CD14-positive monocyte (primary cell): ENCODE measurements around the gene VCX3B. TPM values are rescaled to one million over a fixed set of nuclear protein-coding genes. Genes with fewer than 3 reads are reported as not detected.
"Not testable (repeated sequence)": the region's sequence is repeated elsewhere in the genome, so short reads cannot be mapped to it uniquely, and the experiment has no call there.

ENCODE experiments used
- DNase-seq, 3 donors: peaks; one replicate each; pipeline ENCODE4 v3.0.0-alpha.2; 2011 to 2022
- H2AFZ ChIP-seq: 2 replicates; pipeline ENCODE4 v1.6.0; 2012; ENCODE audit warnings: mild to moderate bottlenecking, low read depth, low read length, inconsistent platforms; ENCODE audit not compliant: insufficient read depth, poor library complexity, severe bottlenecking
- H3K27ac ChIP-seq, 2 donors: 1 replicate in 1 of 2; 2 replicates in 1 of 2; pipeline ENCODE4 v1.5.1; 2012 to 2013; ENCODE audit warnings: low read length in 2 of 2, control low read depth in 1 of 2, inconsistent platforms in 1 of 2, low read depth in 1 of 2, mild to moderate bottlenecking in 1 of 2
- H3K27me3 ChIP-seq, 2 donors: one replicate each; pipeline versions ENCODE4 v1.6.0 to v1.6.1; 2011 to 2013; ENCODE audit warnings: low read length in 2 of 2; ENCODE audit not compliant: control insufficient read depth in 2 of 2, insufficient read depth in 2 of 2
- H3K36me3 ChIP-seq, 2 donors: replicated peaks in 1 of 2; 1 replicate in 1 of 2; 2 replicates in 1 of 2; pipeline versions ENCODE4 v1.5.1 to v1.6.1; 2012 to 2013; ENCODE audit warnings: low read length in 2 of 2, control low read depth in 1 of 2, inconsistent platforms in 1 of 2, mild to moderate bottlenecking in 1 of 2; ENCODE audit not compliant: insufficient read depth in 2 of 2, control insufficient read depth in 1 of 2
- H3K4me1 ChIP-seq, 2 donors: 1 replicate in 1 of 2; 2 replicates in 1 of 2; pipeline versions ENCODE4 v1.5.1 to v1.6.1; 2012 to 2013; ENCODE audit warnings: low read length in 2 of 2, control low read depth in 1 of 2, inconsistent platforms in 1 of 2, mild to moderate bottlenecking in 1 of 2, moderate library complexity in 1 of 2; ENCODE audit not compliant: insufficient read depth in 2 of 2, control insufficient read depth in 1 of 2
- H3K4me2 ChIP-seq: replicated peaks from 2 replicates; pipeline ENCODE3; 2012; ENCODE audit warnings: low read length, moderate library complexity, mild to moderate bottlenecking; ENCODE audit not compliant: poor library complexity, severe bottlenecking; ENCODE audit errors: extremely low read depth
- H3K4me3 ChIP-seq, 3 experiments: fragments of 200-600 bp in 1 of 3; sonication (generic) in 1 of 3; replicated peaks in 1 of 3; 1 replicate in 2 of 3; 2 replicates in 1 of 3; pipeline ENCODE4 v1.5.1; 2011 to 2013; ENCODE audit warnings: low read length in 3 of 3, mild to moderate bottlenecking in 3 of 3, control low read depth in 2 of 3, low read depth in 2 of 3, inconsistent platforms in 1 of 3, moderate library complexity in 1 of 3
- H3K79me2 ChIP-seq: 2 replicates; pipeline ENCODE4 v1.6.0; 2012; ENCODE audit warnings: mild to moderate bottlenecking, control low read depth, inconsistent platforms, low read length, moderate library complexity; ENCODE audit not compliant: insufficient read depth
- H3K9ac ChIP-seq: 2 replicates; pipeline ENCODE4 v1.6.0; 2017; ENCODE audit warnings: low read length, mild to moderate bottlenecking; ENCODE audit not compliant: insufficient read depth, poor library complexity, severe bottlenecking
- H3K9me3 ChIP-seq, 2 donors: replicated peaks in 1 of 2; 1 replicate in 1 of 2; 2 replicates in 1 of 2; pipeline versions ENCODE4 v1.5.1 to v1.6.1; 2012 to 2013; ENCODE audit warnings: low read length in 2 of 2, control low read depth in 1 of 2; ENCODE audit not compliant: control insufficient read depth in 1 of 2, insufficient read depth in 1 of 2
- H4K20me1 ChIP-seq: 2 replicates; pipeline ENCODE4 v1.6.0; 2012; ENCODE audit warnings: mild to moderate bottlenecking, low read length, control low read depth, moderate library complexity; ENCODE audit not compliant: insufficient read depth
- H3K27ac Mint-ChIP-seq, 7 donors: one replicate each; pipeline ENCODE4 v1.8.0; 2020; ENCODE audit warnings: mild to moderate bottlenecking in 7 of 7, mixed read lengths in 7 of 7, moderate library complexity in 6 of 7, inconsistent platforms in 2 of 7
- H3K27me3 Mint-ChIP-seq, 3 donors: one replicate each; pipeline ENCODE4 v1.8.0; 2021 to 2022; ENCODE audit warnings: low read depth in 3 of 3, mild to moderate bottlenecking in 3 of 3, mixed read lengths in 3 of 3, moderate library complexity in 3 of 3, inconsistent platforms in 1 of 3
- H3K36me3 Mint-ChIP-seq, 2 donors: one replicate each; pipeline ENCODE4 v1.8.0; 2020; ENCODE audit warnings: mixed read lengths in 2 of 2, inconsistent platforms in 1 of 2, mild to moderate bottlenecking in 1 of 2
- H3K4me1 Mint-ChIP-seq: one replicate; pipeline ENCODE4 v1.8.0; 2020; ENCODE audit warnings: mild to moderate bottlenecking, mixed read lengths
- H3K4me3 Mint-ChIP-seq, 2 donors: one replicate each; pipeline ENCODE4 v1.8.0; 2020; ENCODE audit warnings: mild to moderate bottlenecking in 2 of 2, mixed read lengths in 2 of 2, moderate library complexity in 1 of 2
- H3K9me3 Mint-ChIP-seq, 7 donors: one replicate each; pipeline ENCODE4 v1.8.0; 2020 to 2022; ENCODE audit warnings: mixed read lengths in 7 of 7, mild to moderate bottlenecking in 6 of 7, moderate library complexity in 6 of 7, inconsistent platforms in 2 of 7
- WGBS: methylation state at CpG from one replicate; pipeline ENCODE4 v1.1.5; 2013; ENCODE audit warnings: missing lambda C conversion rate; ENCODE audit not compliant: insufficient coverage; 5-methylcytosine and 5-hydroxymethylcytosine counted together
- intact Hi-C, 2 donors: fragments of 100-400 bp; cut with micrococcal nuclease; formaldehyde crosslinking; loops; one replicate each; pipeline versions ENCODE4 v1.15.0 to v1.15.1; 2023
- polyA minus RNA-seq: library from RNA; depleted of rRNA, polyadenylated mRNA; stranded (reverse); fragments of >200 nt; gene quantifications from 2 replicates; pipeline ENCODE4 v1.2.3, GENCODE V29; 2012
- polyA plus RNA-seq, 3 donors: library from polyadenylated mRNA; depleted of rRNA in 1 of 3; unstranded in 2 of 3; stranded (reverse) in 1 of 3; fragments of 300-500 nt in 2 of 3; fragments of >200 nt in 1 of 3; fragmentation: Illumina TruSeq in 2 of 3; gene quantifications; 1 replicate in 2 of 3; 2 replicates in 1 of 3; pipeline ENCODE4 v1.2.3, GENCODE V29; 2012 to 2021
- total RNA-seq, 12 experiments: library from RNA in 1 of 12; stranded (reverse) in 1 of 12; fragments of 120-200 nt in 1 of 12; gene quantifications; one replicate each; pipeline ENCODE4 v1.2.4 and lab custom pipeline; 2013 to 2026; ENCODE audit warnings: mixed read lengths in 6 of 12, inconsistent platforms in 1 of 12
- TF ChIP-seq, protein P1 (sequence below): fragments of 200-600 bp; IDR thresholded peaks from one replicate; pipeline ENCODE4 v1.8.0; 2022; ENCODE audit warnings: antibody characterized with exemption, mild to moderate bottlenecking

The VCX3B gene
- not detected for total RNA-seq (2013)
- polyA plus RNA-seq (not detected), polyA minus RNA-seq (not detected in 2 replicates), total RNA-seq (lab: John Stamatoyannopoulos, UW) (0 reads per million in 11 experiments)

- no CpG with 5 or more reads among the region's 3 CpGs for WGBS
- H3K4me1 ChIP-seq, H2AFZ ChIP-seq, H3K27ac ChIP-seq, H3K36me3 ChIP-seq, H3K9me3 Mint-ChIP-seq, H3K27me3 ChIP-seq, DNase-seq, H3K4me3 ChIP-seq, H3K36me3 Mint-ChIP-seq, H4K20me1 ChIP-seq, H3K4me2 ChIP-seq, intact Hi-C loops, H3K4me1 Mint-ChIP-seq, H3K9me3 ChIP-seq, H3K27ac Mint-ChIP-seq, H3K27me3 Mint-ChIP-seq, H3K4me3 Mint-ChIP-seq, H3K9ac ChIP-seq, H3K79me2 ChIP-seq: not testable (repeated sequence)
Measured at GRCh38 chrX:8464530-8464929, at the start of gene VCX3B. Gene VCX3B (plus strand): TSS chrX:8464830. CDS start chrX:8465451, 621 bp downstream.

GRCh38 chrX:8418301-8418700, 46.3 kb upstream of the VCX3B start:
- no peak overlapping the region for H2AFZ ChIP-seq
- Mint-ChIP-seq H3K4me3 (no peak overlapping the region), H3K9me3 (peaks cover 0 to 12% (median 2%) of the 10 kb centered on the region in 7 donors), H3K36me3 (no peaks in the 10 kb centered on the region), H3K27ac (no peak overlapping the region), H3K27me3 (peaks cover 0 to 2% (median 0%) of the 10 kb centered on the region in 3 donors), H3K4me1 (no peaks in the 10 kb centered on the region)
- DNase-seq = no peak
- H3K27me3 ChIP-seq = no peaks in the 10 kb centered on the region
- no peaks in the 10 kb centered on the region for H3K9me3 ChIP-seq
- no peak overlapping the region for H3K4me3 ChIP-seq
- no peak overlapping the region for H3K4me2 ChIP-seq
- no peaks in the 10 kb centered on the region for H3K79me2 ChIP-seq
- TF ChIP-seq, protein P1, sequence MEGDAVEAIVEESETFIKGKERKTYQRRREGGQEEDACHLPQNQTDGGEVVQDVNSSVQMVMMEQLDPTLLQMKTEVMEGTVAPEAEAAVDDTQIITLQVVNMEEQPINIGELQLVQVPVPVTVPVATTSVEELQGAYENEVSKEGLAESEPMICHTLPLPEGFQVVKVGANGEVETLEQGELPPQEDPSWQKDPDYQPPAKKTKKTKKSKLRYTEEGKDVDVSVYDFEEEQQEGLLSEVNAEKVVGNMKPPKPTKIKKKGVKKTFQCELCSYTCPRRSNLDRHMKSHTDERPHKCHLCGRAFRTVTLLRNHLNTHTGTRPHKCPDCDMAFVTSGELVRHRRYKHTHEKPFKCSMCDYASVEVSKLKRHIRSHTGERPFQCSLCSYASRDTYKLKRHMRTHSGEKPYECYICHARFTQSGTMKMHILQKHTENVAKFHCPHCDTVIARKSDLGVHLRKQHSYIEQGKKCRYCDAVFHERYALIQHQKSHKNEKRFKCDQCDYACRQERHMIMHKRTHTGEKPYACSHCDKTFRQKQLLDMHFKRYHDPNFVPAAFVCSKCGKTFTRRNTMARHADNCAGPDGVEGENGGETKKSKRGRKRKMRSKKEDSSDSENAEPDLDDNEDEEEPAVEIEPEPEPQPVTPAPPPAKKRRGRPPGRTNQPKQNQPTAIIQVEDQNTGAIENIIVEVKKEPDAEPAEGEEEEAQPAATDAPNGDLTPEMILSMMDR = no peak
- no peaks in the 10 kb centered on the region for H3K4me1 ChIP-seq
- WGBS = no CpG with 5 or more reads among the region's 4 CpGs
- H3K9ac ChIP-seq = no peak overlapping the region
- intact Hi-C loops = no loop called here
- H3K36me3 ChIP-seq = no peaks in the 10 kb centered on the region
- H3K27ac ChIP-seq = no peak overlapping the region
- H4K20me1 ChIP-seq = no peaks in the 10 kb centered on the region
